GM06990 (cell line): ENCODE data around the gene EOLA2.

ENCODE experiments used
- DNase-seq: peaks from one replicate; pipeline ENCODE4 v3.0.0-alpha.2; 2011; ENCODE audit not compliant: insufficient read length; ENCODE audit errors: extremely low read depth
- H3K27me3 ChIP-seq: replicated peaks from 2 replicates; pipeline ENCODE4 v1.6.0; 2011; ENCODE audit warnings: low read length; ENCODE audit not compliant: control insufficient read depth, insufficient read depth
- H3K36me3 ChIP-seq: 2 replicates; pipeline ENCODE4 v1.5.1; 2011; ENCODE audit warnings: low read length; ENCODE audit not compliant: control insufficient read depth, insufficient read depth
- H3K4me3 ChIP-seq: replicated peaks from 2 replicates; pipeline ENCODE4 v1.5.1; 2011; ENCODE audit warnings: low read depth, mild to moderate bottlenecking, control low read depth, low read length
- CTCF ChIP-seq: IDR thresholded peaks from 2 replicates; pipeline ENCODE4 v1.5.1; 2011; ENCODE audit warnings: low read length, control low read depth, mild to moderate bottlenecking, inconsistent platforms; ENCODE audit not compliant: insufficient read depth, poor library complexity, severe bottlenecking

EOLA2 gene

DNA sequence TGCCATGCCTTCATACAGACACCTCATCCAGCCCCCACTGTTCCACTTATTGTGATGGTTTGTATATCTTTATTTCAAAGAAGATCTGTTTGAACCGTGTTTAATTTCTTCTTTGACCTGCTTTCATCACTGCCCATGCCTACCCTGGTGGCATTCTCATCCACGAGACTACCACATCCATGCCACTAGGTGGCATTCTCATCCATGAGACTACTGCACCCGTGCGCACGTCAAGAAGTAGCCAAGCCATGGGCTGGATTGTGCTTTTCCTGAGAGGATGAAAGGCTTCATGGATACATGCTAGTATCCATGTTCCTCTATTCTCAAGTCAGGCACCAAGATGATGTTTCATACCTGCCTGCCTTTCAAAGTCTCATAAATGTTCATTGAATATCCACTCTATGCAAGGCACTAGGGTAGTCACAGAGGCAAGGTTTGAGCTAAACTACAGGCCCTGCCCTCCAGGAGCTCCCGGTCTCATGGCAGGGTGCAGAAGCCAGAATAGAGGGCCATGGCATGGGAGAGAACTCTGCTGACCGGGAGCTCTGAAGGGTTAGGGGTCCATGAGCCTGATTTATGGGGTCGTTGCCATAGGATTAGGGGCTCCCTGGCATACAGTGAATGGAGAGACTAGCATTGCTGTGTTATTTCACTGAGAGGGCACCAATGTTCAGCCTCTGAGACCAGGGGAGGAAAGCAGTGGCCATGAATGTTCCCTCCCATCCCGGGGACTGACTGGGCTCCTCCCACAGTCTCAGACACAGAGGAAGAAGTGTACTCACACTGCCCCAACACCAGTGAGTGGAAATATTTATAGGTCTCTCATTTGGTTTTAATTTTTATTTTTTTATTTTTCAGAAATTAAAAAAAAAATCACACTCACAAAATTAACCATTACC, 24.8 kb upstream of the EOLA2 start:
- no peaks in the 10 kb centered on the region for H3K27me3 ChIP-seq
- peak; percentile 71 for TF ChIP-seq CTCF
- H3K36me3 ChIP-seq = no peaks in the 10 kb centered on the region
- no peak overlapping the region for H3K4me3 ChIP-seq
- no peak for DNase-seq

- TF ChIP-seq CTCF = no peak
- no peaks in the 10 kb centered on the region for H3K36me3 ChIP-seq
- DNase-seq = no peak
- no peak overlapping the region for H3K4me3 ChIP-seq
- no peaks in the 10 kb centered on the region for H3K27me3 ChIP-seq
These were observed 23.7 kb upstream of the EOLA2 start for GRCh38 chrX:149962010-149962409.

DNA sequence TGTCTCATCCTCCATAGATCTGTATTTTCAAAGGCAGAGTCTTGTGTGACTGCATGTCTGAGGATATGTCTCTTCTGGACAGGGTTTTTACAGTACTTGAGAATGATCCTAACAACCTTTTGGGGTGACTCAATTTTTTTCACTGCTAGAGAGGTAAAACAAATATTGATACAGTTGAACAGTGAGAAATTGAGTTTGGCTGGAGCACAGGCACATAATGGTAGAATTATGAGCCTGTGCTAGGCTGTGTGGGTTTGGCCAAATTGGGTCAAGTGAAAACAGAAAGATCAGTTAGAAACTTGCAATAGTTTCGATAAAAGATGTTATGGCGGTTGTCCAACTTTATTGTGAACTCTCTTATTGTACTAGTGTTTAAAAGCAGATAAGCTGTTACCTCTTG, 23.3 kb upstream of the EOLA2 start:
- DNase-seq = no peak
- no peak for TF ChIP-seq CTCF
- Histone ChIP-seq H3K4me3 (no peak overlapping the region), H3K36me3 (no peaks in the 10 kb centered on the region), H3K27me3 (no peaks in the 10 kb centered on the region)

DNA sequence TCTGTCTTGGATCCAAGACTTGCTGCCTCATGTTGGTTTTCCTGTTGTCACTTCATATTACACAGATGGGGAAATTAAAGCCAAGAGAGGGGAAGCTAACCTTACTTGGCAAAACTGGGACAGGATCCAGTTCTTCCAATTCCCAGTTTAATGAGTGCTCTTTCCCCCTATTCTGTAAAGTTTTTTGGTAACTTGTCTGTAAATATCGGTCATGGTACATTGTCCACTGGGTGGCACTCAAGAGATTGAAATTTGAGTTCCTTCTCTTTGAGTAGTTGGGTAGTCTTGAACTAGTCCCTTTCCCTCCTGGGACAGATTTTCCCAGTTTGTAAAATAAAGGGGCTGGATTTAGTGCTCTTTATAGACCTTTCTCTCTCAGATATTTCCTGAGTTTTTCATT, 12.4 kb upstream of the EOLA2 start:
- no peaks in the 10 kb centered on the region for H3K36me3 ChIP-seq
- DNase-seq = no peak
- TF ChIP-seq CTCF = peak; percentile 45

GRCh38 chrX:149949743-149950436, 11.6 kb upstream of the EOLA2 start:
- DNase-seq = no peak
- Histone ChIP-seq H3K36me3 (no peaks in the 10 kb centered on the region), H3K27me3 (no peaks in the 10 kb centered on the region), H3K4me3 (no peak overlapping the region)
- TF ChIP-seq CTCF = no peak

More for the DNA sequence above, 12.4 kb upstream of the EOLA2 start:
- H3K27me3 ChIP-seq = no peaks in the 10 kb centered on the region
- no peak overlapping the region for H3K4me3 ChIP-seq
